Testis (tissue), 3 donors: ENCODE data around the gene MNX1. TPM values are rescaled to one million over a fixed set of nuclear protein-coding genes. Genes with fewer than 3 reads are reported as not detected.
A peak's percentile ranks its signal among the peaks of the same experiment; 100 is the strongest.

ENCODE experiments used
- DNase-seq: peaks from one replicate; pipeline ENCODE4 v3.0.0-alpha.2; 2019
- H3K27ac ChIP-seq, 2 donors: fragments of 200-600 bp; sonication (generic); one replicate each; pipeline ENCODE4 v1.5.1; 2019
- H3K27me3 ChIP-seq: fragments of 200-600 bp; sonication (generic); one replicate; pipeline ENCODE4 v1.5.1; 2019
- H3K36me3 ChIP-seq: fragments of 200-600 bp; sonication (generic); one replicate; pipeline ENCODE4 v1.5.1; 2017; ENCODE audit warnings: low read depth; ENCODE audit errors: missing control alignments
- H3K4me1 ChIP-seq: fragments of 200-600 bp; sonication (generic); one replicate; pipeline ENCODE4 v1.5.1; 2019
- H3K4me3 ChIP-seq, 2 donors: fragments of 200-600 bp; sonication (generic); one replicate each; pipeline ENCODE4 v1.5.1; 2017 to 2019
- H3K9me3 ChIP-seq: fragments of 200-600 bp; sonication (generic); one replicate; pipeline ENCODE4 v1.5.1; 2017
- CTCF ChIP-seq, 3 experiments: fragments of 450-650 bp in 2 of 3; fragments of 200-600 bp in 1 of 3; sonication (generic) in 1 of 3; IDR thresholded peaks; one replicate each; pipeline ENCODE4 v1.5.1; 2016 to 2019; ENCODE audit warnings: antibody characterized with exemption in 3 of 3, mild to moderate bottlenecking in 2 of 3, moderate library complexity in 1 of 3
- POLR2A ChIP-seq: fragments of 450-650 bp; IDR thresholded peaks from one replicate; pipeline ENCODE4 v1.6.1; 2017; ENCODE audit warnings: antibody characterized with exemption, mild to moderate bottlenecking, moderate library complexity
- WGBS, 2 donors: methylation state at CpG; one replicate each; pipeline ENCODE4 v1.1.5; 2018; 5-methylcytosine and 5-hydroxymethylcytosine counted together
- intact Hi-C: fragments of 100-400 bp; cut with DNase I; formaldehyde crosslinking; loops from one replicate; pipeline ENCODE4 v1.15.1; 2023; ENCODE audit warnings: low total_unique reads
- polyA plus RNA-seq: library from polyadenylated mRNA; stranded (reverse); fragments of 350-450 nt; fragmentation: Illumina TruSeq; extraction: RNeasy Lipid Tissue Mini Kit (QIAGEN cat#74804); gene quantifications from one replicate; pipeline ENCODE4 v1.2.3, GENCODE V29; 2014; ENCODE audit warnings: low read depth, low replicate concordance; ENCODE audit not compliant: insufficient read depth
- total RNA-seq, 2 donors: library from RNA; depleted of rRNA; stranded (reverse); fragments of >200 nt; gene quantifications; one replicate each; pipeline ENCODE4 v1.2.3, GENCODE V29; 2016

Gene MNX1
- total and polyA plus RNA-seq, 3 donors from 2014 or later: 1.5 to 3.3 (median 3.0) TPM

- intact Hi-C loops: no loop called here
- H3K9me3 ChIP-seq: no peaks in the 10 kb centered on the region
- WGBS, 2 donors: 1 to 2% methylated on average over 15 to 61 of the region's 75 CpGs
- peaks cover 6% of the 10 kb centered on the region for H3K27me3 ChIP-seq
- TF ChIP-seq POLR2A (no peak), CTCF (IDR thresholded peaks at IDR 0.05) (no peak)
- H3K4me3 ChIP-seq: peak overlapping the region; percentile 21 to 29
- H3K36me3 ChIP-seq: no peaks in the 10 kb centered on the region
- H3K27ac ChIP-seq: no peak overlapping the region
- no peaks in the 10 kb centered on the region for H3K4me1 ChIP-seq
- DNase-seq: peak; percentile 13
Observed at GRCh38 chr7:156999958-157000726, 10.3 kb downstream of the MNX1 start.

GRCh38 chr7:156998988-156999957 lies 11.2 kb downstream of the MNX1 start:
- H3K4me3 ChIP-seq: peak overlapping the region; percentile 21 to 29

GRCh38 chr7:156994417-156994816 lies 16.0 kb downstream of the MNX1 start:
- no peaks in the 10 kb centered on the region for H3K36me3 ChIP-seq
- no peaks in the 10 kb centered on the region for H3K27me3 ChIP-seq
- H3K4me3 ChIP-seq: no peak overlapping the region
- no peak for DNase-seq
- no peaks in the 10 kb centered on the region for H3K4me1 ChIP-seq
- H3K9me3 ChIP-seq: no peaks in the 10 kb centered on the region
- no peak for TF ChIP-seq CTCF (IDR thresholded peaks at IDR 0.05)
- no peak for TF ChIP-seq POLR2A
- WGBS, 2 donors: 87 to 88% methylated on average over 8 of the region's 8 CpGs
- H3K27ac ChIP-seq: no peak overlapping the region
- intact Hi-C loops: no loop called here

More at GRCh38 chr7:156998988-156999957, 11.2 kb downstream of the MNX1 start:
- Histone ChIP-seq H3K9me3 (no peaks in the 10 kb centered on the region), H3K36me3 (no peaks in the 10 kb centered on the region), H3K27me3 (peaks cover 6% of the 10 kb centered on the region), H3K4me1 (no peaks in the 10 kb centered on the region), H3K27ac (no peak overlapping the region)
- peak; percentile 12 for DNase-seq
- intact Hi-C loops: no loop called here
- TF ChIP-seq CTCF (IDR thresholded peaks at IDR 0.05): no peak
- TF ChIP-seq POLR2A: no peak
- WGBS, 2 donors: 35 to 45% methylated on average over 21 to 24 of the region's 57 CpGs

- H3K27me3 ChIP-seq: no peaks in the 10 kb centered on the region
Observed at GRCh38 chr7:156993925-156994235, 16.6 kb downstream of the MNX1 start.

More at GRCh38 chr7:156993925-156994235, 16.6 kb downstream of the MNX1 start:
- intact Hi-C loops: no loop called here
- no peak overlapping the region for H3K27ac ChIP-seq
- H3K4me3 ChIP-seq: no peak overlapping the region
- WGBS, 2 donors: 56 to 63% methylated on average over 10 of the region's 10 CpGs
- no peaks in the 10 kb centered on the region for H3K4me1 ChIP-seq
- DNase-seq: no peak
- H3K9me3 ChIP-seq: no peaks in the 10 kb centered on the region
- TF ChIP-seq CTCF (IDR thresholded peaks at IDR 0.05): no peak
- TF ChIP-seq POLR2A: no peak
- H3K36me3 ChIP-seq: no peaks in the 10 kb centered on the region
